HG02588 (cell line): ENCODE results near the gene CSNK2B.

ENCODE experiments used
- ATAC-seq: cut with Tn5 transposase; IDR thresholded peaks from one replicate; pipeline ENCODE4 v1.9.1; 2021; ENCODE audit warnings: mild to moderate bottlenecking, moderate library complexity; ENCODE audit not compliant: unreplicated experiment

Gene CSNK2B

GRCh38 chr6:31636698-31637596 lies 28.9 kb upstream of the CSNK2B start:
- no peak for ATAC-seq

- ATAC-seq = no peak
Measured at GRCh38 chr6:31639043-31639442, 26.8 kb upstream of the CSNK2B start.

- no peak for ATAC-seq
Measured at GRCh38 chr6:31639449-31639861, 26.4 kb upstream of the CSNK2B start.

- no peak for ATAC-seq
Measured at GRCh38 chr6:31640612-31641011, 25.3 kb upstream of the CSNK2B start.

- ATAC-seq = no peak
Measured at GRCh38 chr6:31641370-31641769, 24.5 kb upstream of the CSNK2B start.

- ATAC-seq = no peak
Measured at GRCh38 chr6:31642798-31643570, 22.9 kb upstream of the CSNK2B start.

GRCh38 chr6:31643818-31644454 lies 21.9 kb upstream of the CSNK2B start:
- no peak for ATAC-seq

GRCh38 chr6:31645325-31645724 lies 20.6 kb upstream of the CSNK2B start:
- ATAC-seq = no peak

GRCh38 chr6:31651602-31652191 lies 14.2 kb upstream of the CSNK2B start:
- peak; percentile 27 for ATAC-seq

GRCh38 chr6:31652925-31653724 lies 12.8 kb upstream of the CSNK2B start:
- peak; percentile 48 for ATAC-seq

- ATAC-seq = no peak
Measured at GRCh38 chr6:31654574-31655348, 11.1 kb upstream of the CSNK2B start.

GRCh38 chr6:31655349-31656237 lies 10.3 kb upstream of the CSNK2B start, which contains the start of gene APOM:
Gene APOM, plus strand, starts transcription at chr6:31655894. Its CDS starts 73 bp downstream, at chr6:31655967.
- no peak for ATAC-seq

- ATAC-seq = no peak
Measured at GRCh38 chr6:31657406-31658157, 8.3 kb upstream of the CSNK2B start.

- ATAC-seq = no peak
Measured at GRCh38 chr6:31658158-31658688, 7.7 kb upstream of the CSNK2B start.

- ATAC-seq = no peak
Measured at GRCh38 chr6:31658983-31659648, 6.8 kb upstream of the CSNK2B start.

- ATAC-seq = no peak
Measured at GRCh38 chr6:31659649-31660380, 6.1 kb upstream of the CSNK2B start.
